Measurements from ENCODE around the gene THSD4. TPM values are rescaled to one million over a fixed set of nuclear protein-coding genes. Genes with fewer than 3 reads are reported as not detected.

THSD4 gene
- total and polyA plus RNA-seq, 2 of the 4 experiments (the other 2 are of a cell fraction), result 25.5 to 31.1 TPM

GRCh38 chr15:71788646-71789579, 673.6 kb downstream of the THSD4 start:
- intact Hi-C loops (cut with micrococcal nuclease), result no loop called here
- DNase-seq, result no peak
- Histone ChIP-seq H3K56ac (ENCODE audit: extremely low read depth, insufficient read depth, low read length) (no peak overlapping the region), H3K4me2 (ENCODE audit: low read depth, low read length) (no peak overlapping the region), H3K9me3 (ENCODE audit: control insufficient read depth, insufficient read depth, low read length) (no peaks in the 10 kb centered on the region), H2AFZ (replicated peaks; ENCODE audit: low read length, poor library complexity) (no peak overlapping the region), H3K23ac (ENCODE audit: low read depth, low read length) (no peak overlapping the region), H4K8ac (ENCODE audit: low read depth in 2 of 2, low read length in 2 of 2) (no peak overlapping the region), H3K27ac (ENCODE audit: insufficient read depth, low read length) (no peak overlapping the region), H3K9ac (ENCODE audit: low read depth, low read length) (no peak overlapping the region), H3K79me1 (ENCODE audit: low read depth in 1 of 2, low read length in 2 of 2) (no peaks in the 10 kb centered on the region), H3K18ac (ENCODE audit: low read depth, low read length) (no peak overlapping the region), H2BK120ac (ENCODE audit: low read depth, low read length) (no peak overlapping the region), H3K4me3 (ENCODE audit: insufficient read depth, low read depth, low read length) (no peak overlapping the region), H4K5ac (ENCODE audit: low read depth, low read length) (no peak overlapping the region), H2BK20ac (ENCODE audit: low read depth, low read length) (no peak overlapping the region), H3K14ac (replicated peaks; ENCODE audit: low read depth, low read length) (no peak overlapping the region), H3K36me3 (ENCODE audit: control insufficient read depth, insufficient read depth, low read length) (no peaks in the 10 kb centered on the region), H2BK5ac (ENCODE audit: low read depth, low read length, poor library complexity, severe bottlenecking) (no peak overlapping the region), H4K20me1 (ENCODE audit: insufficient read depth, low read length) (peaks cover 4% of the 10 kb centered on the region; the same call in 1 of the 2 replicates), H3K4me1 (ENCODE audit: control insufficient read depth, insufficient read depth, low read length) (peaks cover 11% of the 10 kb centered on the region), H3K27me3 (ENCODE audit: control insufficient read depth, insufficient read depth, low read length) (no peaks in the 10 kb centered on the region), H2AK5ac (ENCODE audit: low read depth, low read length) (0 out of 2 replicates have a peak overlapping the region, but pooled peaks have one; percentile 27), H2BK15ac (ENCODE audit: low read depth, low read length) (no peak overlapping the region), H2AK9ac (replicated peaks; ENCODE audit: low read depth, low read length, poor library complexity) (no peak overlapping the region), H4K91ac (ENCODE audit: insufficient read depth, low read depth, low read length) (no peak overlapping the region), H3K9me1 (ENCODE audit: insufficient read depth, low read length) (peaks cover 25% of the 10 kb centered on the region), H3K4ac (ENCODE audit: low read depth, low read length) (no peak overlapping the region)
- WGBS, 2 experiments (ENCODE audit: extremely low coverage in 2 of 2, insufficient read length in 1 of 2), result 99% methylated on average over 9 of the region's 15 CpGs; no CpG with 5 or more reads in 1 of the 2 experiments
- no TSS peak for BruUV-seq (replicated peaks)
- dilution Hi-C loops (cut with HindIII; ENCODE audit: low sequenced_read_pairs, unreplicated experiment), result no loop called here
- ChIA-PET CTCF (no interaction called here), POLR2A (ENCODE audit: unreplicated experiment) (interaction anchor here (0.6 kb wide), 1 partner anchor 1689 kb away, joined by 3 read pairs; no protein-coding TSS in a partner anchor)
- no peak for ATAC-seq (ENCODE audit: low read depth)
- TF ChIP-seq BHLHE40 (IDR thresholded peaks at IDR 0.05; ENCODE audit: low read depth, low read length) (no peak), MAFK (IDR thresholded peaks at IDR 0.05; ENCODE audit: low read depth, low read length) (no peak), CHD1 (IDR thresholded peaks at IDR 0.05; ENCODE audit: low read depth, low read length) (no peak), CEBPB (IDR thresholded peaks at IDR 0.05; ENCODE audit: low read depth, low read length) (no peak), FOS (IDR thresholded peaks at IDR 0.05; ENCODE audit: low read depth, low read length) (no peak), MXI1 (IDR thresholded peaks at IDR 0.05; ENCODE audit: borderline replicate concordance, low read depth, low read length) (no peak), USF2 (IDR thresholded peaks at IDR 0.05; ENCODE audit: low read depth, low read length) (no peak), SMC3 (IDR thresholded peaks at IDR 0.05; ENCODE audit: low read depth, low read length) (no peak), CTCF (conservative IDR thresholded peaks at IDR 0.05; ENCODE audit: low read depth, low read length) (no peak)
- in situ Hi-C loops (cut with MboI; ENCODE audit: low sequenced_read_pairs), result no loop called here

All from IMR-90 (cell line).